Ramos (cell line): ENCODE results near the gene CR2.
"Not testable (repeated sequence)": the region's sequence is repeated elsewhere in the genome, so short reads cannot be mapped to it uniquely, and the experiment has no call there.

Experiments
- in situ Hi-C: fragments of 300-500 bp; cut with MboI; formaldehyde crosslinking; loops from one replicate; pipeline ENCODE4 v1.14.3; 2022; ENCODE audit warnings: low sequenced_read_pairs; ENCODE audit not compliant: unreplicated experiment

Gene CR2

GRCh38 chr1:207454046-207454964, at the start of gene CR2:
Gene CR2, plus strand, starts transcription at chr1:207454328. Its CDS starts 91 bp downstream, at chr1:207454419.
- in situ Hi-C loops: no loop called here

GRCh38 chr1:207404849-207405525, 49.1 kb upstream of the CR2 start:
- in situ Hi-C loops: loop anchor here (5.0 kb wide), 1 partner anchor 318 kb away; the partner anchor contains the start of gene C4BPB

- in situ Hi-C loops: loop anchor here (5.0 kb wide), 1 partner anchor 319 kb away; the partner anchor contains the start of gene C4BPB
These were observed 48.3 kb upstream of the CR2 start for GRCh38 chr1:207405814-207406213.

- in situ Hi-C loops: loop anchor here (5.0 kb wide), 1 partner anchor 320 kb away; the partner anchor contains the start of gene C4BPB
These were observed 46.4 kb upstream of the CR2 start for GRCh38 chr1:207407655-207408260.

DNA sequence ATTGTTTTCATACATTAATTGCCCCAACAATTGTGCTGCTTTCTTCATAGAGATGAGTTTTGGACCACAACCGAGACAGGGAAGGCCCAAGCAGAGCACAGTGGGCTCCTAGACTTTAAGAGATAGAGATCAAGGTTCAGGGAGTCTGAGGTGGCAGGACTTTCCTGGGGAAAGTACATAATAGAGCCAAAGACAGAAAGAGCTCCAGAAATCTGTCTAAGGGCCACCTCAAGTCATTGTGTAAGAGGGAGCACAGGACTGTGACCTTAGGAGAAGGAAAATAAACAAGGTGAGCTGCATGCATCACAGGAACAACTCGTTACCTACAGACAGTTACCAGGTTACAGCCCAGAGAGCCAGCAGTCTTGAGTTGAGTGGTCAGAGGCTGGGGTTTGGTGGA, 41.3 kb upstream of the CR2 start:
- in situ Hi-C loops: no loop called here

- in situ Hi-C loops: no loop called here
These were observed 39.5 kb upstream of the CR2 start for GRCh38 chr1:207414606-207415108.

DNA sequence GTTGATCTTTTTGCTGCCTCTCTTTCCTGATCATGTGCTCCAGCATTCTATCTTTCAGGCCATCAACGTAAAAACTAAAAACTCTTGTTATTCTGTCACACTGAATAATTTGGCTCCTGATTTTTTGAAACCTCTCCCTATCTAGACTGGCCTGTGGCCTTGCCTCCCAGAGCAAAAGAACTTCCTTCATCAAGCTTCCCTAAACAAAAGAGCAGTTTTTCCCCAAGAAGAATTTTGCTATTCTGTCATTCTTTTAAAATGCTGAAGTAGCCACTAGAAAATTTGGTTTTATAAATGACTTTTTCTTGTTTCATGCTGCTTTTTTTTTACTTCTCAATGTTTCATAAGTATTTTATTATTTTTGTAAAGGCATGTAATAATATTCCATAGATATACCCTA, 37.1 kb upstream of the CR2 start:
- in situ Hi-C loops: no loop called here

GRCh38 chr1:207418351-207418750, 35.8 kb upstream of the CR2 start:
- in situ Hi-C loops: no loop called here

GRCh38 chr1:207420109-207420508, 34.0 kb upstream of the CR2 start:
- in situ Hi-C loops: no loop called here

GRCh38 chr1:207421078-207421477, 33.0 kb upstream of the CR2 start:
- in situ Hi-C loops: no loop called here

GRCh38 chr1:207423560-207424292, 30.4 kb upstream of the CR2 start:
- in situ Hi-C loops: no loop called here

DNA sequence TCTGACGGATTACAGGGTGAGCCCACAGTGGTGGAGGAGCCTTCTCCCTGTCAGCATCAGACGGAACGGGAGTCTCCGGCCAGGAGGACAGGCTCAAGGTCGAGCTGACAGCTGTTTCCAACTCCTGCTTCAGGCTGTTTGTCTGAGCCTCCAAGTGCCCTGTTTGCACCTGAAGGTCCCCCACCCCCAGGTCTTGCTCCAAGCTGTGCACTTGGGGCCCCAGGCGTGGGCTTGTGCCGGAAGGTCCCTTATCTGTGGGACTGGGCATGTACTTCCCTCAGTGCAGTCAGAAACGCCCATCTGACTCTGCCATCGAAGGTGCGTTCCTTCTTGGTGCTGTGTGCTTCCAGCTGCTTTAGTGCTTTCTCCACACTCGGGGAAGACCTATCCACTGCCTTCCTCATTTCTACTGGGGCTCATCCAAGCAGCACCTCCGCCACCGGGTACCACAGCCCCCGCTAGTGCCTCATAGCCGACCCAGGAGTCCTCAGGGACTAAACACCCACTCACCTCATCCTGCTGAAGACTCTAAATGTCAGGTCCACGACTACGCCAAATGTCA, 29.5 kb upstream of the CR2 start:
- in situ Hi-C loops: no loop called here

GRCh38 chr1:207427832-207428585, 26.1 kb upstream of the CR2 start:
- in situ Hi-C loops: no loop called here

DNA sequence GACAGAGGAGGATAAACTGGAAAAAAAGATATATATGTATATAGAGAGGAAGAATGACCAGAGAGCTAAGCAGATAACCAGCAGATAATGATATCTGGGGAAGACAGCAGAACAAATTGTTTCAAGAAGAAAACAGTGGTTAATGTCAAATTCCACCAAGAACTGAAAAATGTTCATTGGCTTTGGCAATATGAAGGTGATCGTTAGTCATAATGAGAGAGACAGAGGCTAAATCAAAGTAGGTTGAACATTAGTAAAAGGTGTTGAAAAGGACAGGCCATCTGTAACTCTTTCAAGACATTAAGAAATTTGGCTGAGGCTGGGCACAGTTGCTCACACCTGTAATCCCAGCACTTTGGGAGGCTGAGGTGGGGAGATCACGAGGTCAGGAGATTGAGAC, 25.3 kb upstream of the CR2 start:
- in situ Hi-C loops: no loop called here

GRCh38 chr1:207429963-207430362, 24.2 kb upstream of the CR2 start:
- in situ Hi-C loops: no loop called here

GRCh38 chr1:207430602-207431001, 23.5 kb upstream of the CR2 start:
- in situ Hi-C loops: no loop called here

DNA sequence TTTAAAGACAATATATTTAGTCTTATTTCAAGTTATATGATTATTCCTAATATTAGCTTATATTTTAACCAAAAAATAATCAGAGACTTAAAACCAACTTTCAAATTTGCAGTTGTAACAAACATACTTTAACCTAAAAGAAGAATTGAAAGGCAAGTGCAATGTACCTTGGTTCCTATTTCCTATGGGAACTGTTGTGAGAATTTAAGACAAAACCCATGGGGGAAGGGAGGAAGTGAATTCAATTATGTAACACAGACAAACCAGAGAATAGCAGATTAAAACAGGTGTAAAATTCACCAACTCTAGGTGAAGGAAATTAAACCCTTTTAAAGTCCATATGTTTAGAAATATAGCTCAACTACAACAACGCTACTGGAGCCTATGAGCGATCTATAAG, 22.6 kb upstream of the CR2 start:
- in situ Hi-C loops: no loop called here

DNA sequence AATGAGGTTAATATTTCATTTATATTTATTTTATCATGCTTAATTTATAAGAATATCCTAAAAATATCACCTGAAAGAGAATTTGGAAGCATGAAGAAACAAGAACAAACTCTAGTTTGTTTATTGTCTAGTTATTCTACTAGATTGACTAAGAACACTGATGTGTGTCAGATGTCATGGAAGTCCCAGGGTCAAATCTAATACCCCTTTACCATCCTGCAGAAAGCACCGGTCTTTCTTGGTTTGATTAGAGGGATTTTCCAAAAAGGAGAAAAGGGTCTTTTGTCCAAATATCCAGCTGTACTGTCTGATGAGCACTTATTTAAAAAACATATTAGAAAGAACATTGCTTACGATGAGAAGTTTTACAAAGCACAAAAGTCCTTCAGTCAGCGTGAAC, 20.7 kb upstream of the CR2 start:
- in situ Hi-C loops: no loop called here

DNA sequence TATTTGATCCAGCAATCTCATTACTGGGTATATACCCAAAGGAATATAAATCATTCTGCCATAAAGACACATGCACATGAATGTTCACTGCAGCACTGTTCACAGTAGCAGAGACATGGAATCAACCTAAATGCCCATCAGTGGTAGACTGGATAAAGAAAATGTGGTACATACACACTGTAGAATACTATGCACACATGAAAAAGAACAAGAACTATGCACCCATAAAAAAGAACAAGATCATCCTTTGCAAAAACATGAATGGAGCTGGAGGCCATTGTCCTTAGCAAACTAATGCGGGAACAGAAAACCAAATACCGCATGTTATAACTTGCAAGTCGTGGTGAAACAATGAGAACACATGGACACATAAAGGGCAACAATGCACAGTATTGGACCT, 17.4 kb upstream of the CR2 start:
- in situ Hi-C loops: not testable (repeated sequence)
